ENCODE measurements around the gene SH3BP5L.
"Not testable (repeated sequence)": the region's sequence is repeated elsewhere in the genome, so short reads cannot be mapped to it uniquely, and the experiment has no call there.

The SH3BP5L gene

GRCh38 chr1:248850536-248851251, 25.0 kb upstream of the SH3BP5L start:
- DNase-seq = no peak

GRCh38 chr1:248850124-248850523, 24.4 kb upstream of the SH3BP5L start:
- DNase-seq = no peak

- no peak for DNase-seq
Measured at GRCh38 chr1:248849637-248850036, 23.9 kb upstream of the SH3BP5L start.

GRCh38 chr1:248849152-248849551, 23.4 kb upstream of the SH3BP5L start:
- no peak for DNase-seq

GRCh38 chr1:248848602-248849001, 22.9 kb upstream of the SH3BP5L start:
- no peak for DNase-seq

- no peak for DNase-seq
Measured at GRCh38 chr1:248847956-248848561, 22.3 kb upstream of the SH3BP5L start.

GRCh38 chr1:248847181-248847955, 21.7 kb upstream of the SH3BP5L start:
- DNase-seq = no peak

GRCh38 chr1:248844526-248844925, 18.8 kb upstream of the SH3BP5L start:
- no peak for DNase-seq

- no peak for DNase-seq
Measured at GRCh38 chr1:248843687-248844086, 18.0 kb upstream of the SH3BP5L start.

- DNase-seq = no peak
Measured at GRCh38 chr1:248842781-248843331, 17.1 kb upstream of the SH3BP5L start.

GRCh38 chr1:248841702-248842395, 16.1 kb upstream of the SH3BP5L start:
- peak; percentile 44 for DNase-seq

- DNase-seq = no peak
Measured at GRCh38 chr1:248840946-248841345, 15.2 kb upstream of the SH3BP5L start.

- DNase-seq = no peak
Measured at GRCh38 chr1:248839168-248839555, 13.4 kb upstream of the SH3BP5L start.

- peak; percentile 90 for DNase-seq
Measured at GRCh38 chr1:248838357-248839167, 12.8 kb upstream of the SH3BP5L start.

GRCh38 chr1:248837781-248838356, 12.2 kb upstream of the SH3BP5L start, which contains the start of gene ZNF672:
Gene ZNF672 (plus strand): TSS chr1:248838224. CDS start chr1:248847275, 9,051 bp downstream.
- peak; percentile 97 for DNase-seq

- no peak for DNase-seq
Measured at GRCh38 chr1:248837045-248837780, 11.5 kb upstream of the SH3BP5L start.

- DNase-seq = no peak
Measured at GRCh38 chr1:248834343-248834940, 8.7 kb upstream of the SH3BP5L start.

- no peak for DNase-seq
Measured at GRCh38 chr1:248831842-248832241, 6.1 kb upstream of the SH3BP5L start.

- DNase-seq = not testable (repeated sequence)
Measured at GRCh38 chr1:248830718-248831017, 5.0 kb upstream of the SH3BP5L start.

- no peak for DNase-seq
Measured at GRCh38 chr1:248828845-248829244, 3.1 kb upstream of the SH3BP5L start.

- DNase-seq = no peak
Measured at GRCh38 chr1:248825573-248825908, 174 bp downstream of the SH3BP5L start.
